Cardiac fibroblast (primary cell): Measurements from ENCODE around the gene CRYBA4.

Source experiments
- DNase-seq, 2 donors: peaks; one replicate each; pipeline versions ENCODE4 v3.0.0 to v3.0.0-alpha.2; 2010; ENCODE audit warnings: low read depth in 2 of 2
- H3K4me3 ChIP-seq, 2 donors: replicated peaks in 1 of 2; 1 replicate in 1 of 2; 2 replicates in 1 of 2; pipeline ENCODE4 v1.5.1; 2011; ENCODE audit warnings: low read depth in 2 of 2, low read length in 2 of 2, mild to moderate bottlenecking in 2 of 2, moderate library complexity in 1 of 2
- CTCF ChIP-seq: IDR thresholded peaks from one replicate; pipeline ENCODE4 v1.5.1; 2011; ENCODE audit warnings: low read depth, mild to moderate bottlenecking, low read length, inconsistent platforms

CRYBA4 gene

GRCh38 chr22:26621663-26622062, at the start of gene CRYBA4:
TSS of gene CRYBA4 (plus strand) at chr22:26621963. CDS start at chr22:26622597, 634 bp downstream.
- no peak within 1 kb of the TSS for H3K4me3 ChIP-seq
- no peak for TF ChIP-seq CTCF
- no peak for DNase-seq

- peak; percentile 36 to 62 for DNase-seq
Measured at GRCh38 chr22:26573026-26573662, 48.6 kb upstream of the CRYBA4 start.

GRCh38 chr22:26574001-26574723, 47.6 kb upstream of the CRYBA4 start:
- no peak overlapping the region for H3K4me3 ChIP-seq
- TF ChIP-seq CTCF, result no peak
- DNase-seq, result no peak

More at GRCh38 chr22:26573026-26573662, 48.6 kb upstream of the CRYBA4 start:
- no peak overlapping the region for H3K4me3 ChIP-seq
- no peak for TF ChIP-seq CTCF

- H3K4me3 ChIP-seq, result no peak overlapping the region
- TF ChIP-seq CTCF, result no peak
- DNase-seq, result no peak
Measured at GRCh38 chr22:26576026-26576680, 45.6 kb upstream of the CRYBA4 start.

- DNase-seq, result no peak
- no peak for TF ChIP-seq CTCF
- no peak overlapping the region for H3K4me3 ChIP-seq
Measured at GRCh38 chr22:26577081-26577480, 44.7 kb upstream of the CRYBA4 start.

GRCh38 chr22:26579331-26579886, 42.4 kb upstream of the CRYBA4 start:
- no peak for DNase-seq
- no peak overlapping the region for H3K4me3 ChIP-seq
- TF ChIP-seq CTCF, result no peak
